HG03108 (cell line): ENCODE data around the gene ZFP36L1.

Experiments used
- ATAC-seq: cut with Tn5 transposase; IDR thresholded peaks from one replicate; pipeline ENCODE4 v1.9.1; 2021; ENCODE audit warnings: moderate library complexity; ENCODE audit not compliant: unreplicated experiment

Gene ZFP36L1

GRCh38 chr14:68785534-68786490 lies 7.1 kb downstream of the ZFP36L1 start:
- ATAC-seq, result no peak

DNA sequence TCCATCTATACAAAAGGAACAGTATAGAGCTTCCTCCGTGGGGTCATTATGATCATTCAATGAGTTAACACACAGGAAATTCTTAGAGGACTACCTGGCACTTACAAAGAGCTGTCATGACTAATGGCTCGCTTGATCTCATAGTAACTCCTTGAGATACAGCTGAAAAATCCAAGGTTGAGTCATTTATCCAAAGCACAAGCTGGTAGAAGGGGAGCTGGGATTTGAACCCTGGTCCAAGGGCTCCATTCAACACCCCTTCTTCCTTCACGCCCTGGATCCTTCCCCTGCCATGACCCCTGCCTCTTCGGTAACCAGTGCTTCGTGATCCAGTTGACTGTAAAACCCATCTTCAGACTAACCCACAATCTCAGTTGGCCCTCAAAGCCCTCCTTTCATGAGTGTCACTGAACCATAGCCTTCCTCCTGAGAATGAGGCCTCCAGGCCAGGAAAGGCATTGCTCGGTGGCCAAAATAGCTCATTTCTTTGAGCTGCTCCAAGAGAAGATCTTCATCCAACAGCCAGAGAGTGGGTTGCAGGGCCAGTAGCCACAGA lies 7.8 kb downstream of the ZFP36L1 start:
- ATAC-seq, result no peak

DNA sequence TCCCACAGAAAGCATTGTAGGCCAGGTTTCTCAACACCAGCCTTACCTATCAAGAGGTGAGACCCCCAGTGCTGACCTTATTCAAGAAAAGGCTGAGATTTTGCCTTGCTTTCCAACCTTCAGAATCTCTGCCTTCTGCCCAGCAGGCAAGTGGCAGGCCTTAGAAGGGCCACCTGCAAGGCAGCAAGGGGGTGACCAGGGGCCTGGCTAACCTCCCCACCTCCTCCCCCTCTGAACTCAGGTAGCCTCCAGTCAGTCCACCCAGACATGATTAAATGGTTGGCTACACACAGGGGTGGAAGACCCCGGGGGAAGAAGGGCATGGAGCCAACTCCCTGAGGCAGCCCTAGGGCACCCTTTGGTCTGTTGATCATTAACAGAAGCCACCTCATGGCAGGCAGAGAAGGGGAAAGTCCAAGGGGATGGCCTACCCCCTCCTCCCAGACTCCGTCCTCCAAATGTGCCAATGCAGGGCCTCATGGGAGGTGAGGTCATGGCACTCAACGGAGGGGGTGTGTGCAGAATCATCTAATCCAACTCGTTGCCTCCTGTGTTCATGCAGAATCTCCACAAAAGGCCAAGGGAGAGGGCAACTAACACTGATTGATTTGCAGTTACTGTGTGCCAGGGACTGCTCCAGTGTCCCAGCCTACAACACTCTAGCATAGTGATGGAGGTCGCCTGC lies 8.5 kb downstream of the ZFP36L1 start:
- ATAC-seq, result no peak

- no peak for ATAC-seq
Measured at GRCh38 chr14:68783408-68784225, 9.2 kb downstream of the ZFP36L1 start.

GRCh38 chr14:68782091-68782981 lies 10.5 kb downstream of the ZFP36L1 start:
- ATAC-seq, result no peak

- no peak for ATAC-seq
Measured at GRCh38 chr14:68781161-68782021, 11.5 kb downstream of the ZFP36L1 start.

DNA sequence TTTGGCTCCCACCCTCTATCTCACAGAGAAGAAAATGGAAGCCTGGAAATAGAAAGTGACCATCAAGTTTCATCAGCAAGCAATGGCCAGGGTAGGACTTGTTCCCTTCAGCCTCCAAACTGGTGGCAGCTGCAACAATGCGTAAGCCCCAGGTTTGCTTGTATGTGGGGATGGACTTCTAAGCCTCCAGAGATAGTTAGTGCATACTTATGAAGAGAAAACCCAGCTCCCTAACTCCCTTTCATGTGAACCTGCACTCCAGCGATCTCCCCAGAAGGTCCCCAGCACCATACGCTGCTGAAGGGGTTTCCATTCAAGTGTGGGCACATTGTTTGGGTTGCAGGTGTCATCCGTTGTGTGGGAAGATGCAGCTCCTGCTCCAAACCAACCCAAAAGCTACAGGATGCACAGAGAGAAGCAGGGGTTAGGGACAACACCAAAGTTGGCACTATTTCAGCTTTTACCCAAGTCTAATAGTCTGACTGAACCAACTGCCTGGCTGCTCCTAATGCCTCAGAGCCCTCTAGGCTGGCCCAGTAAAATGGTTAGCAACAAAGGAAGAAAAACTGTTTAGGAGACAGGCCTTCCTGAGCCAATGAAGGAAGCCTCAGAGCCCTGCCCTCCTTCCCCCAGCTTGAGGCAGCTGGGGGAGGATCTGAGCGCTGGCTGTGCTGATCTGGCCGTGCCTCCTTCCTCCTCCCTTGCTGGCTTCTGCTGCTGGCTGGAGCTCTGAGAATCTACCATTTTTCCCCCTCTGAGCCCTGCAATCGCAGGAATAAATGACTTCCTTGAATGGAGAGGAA lies 12.3 kb downstream of the ZFP36L1 start:
- ATAC-seq, result no peak

- ATAC-seq, result no peak
Measured at GRCh38 chr14:68779761-68780323, 13.0 kb downstream of the ZFP36L1 start.

DNA sequence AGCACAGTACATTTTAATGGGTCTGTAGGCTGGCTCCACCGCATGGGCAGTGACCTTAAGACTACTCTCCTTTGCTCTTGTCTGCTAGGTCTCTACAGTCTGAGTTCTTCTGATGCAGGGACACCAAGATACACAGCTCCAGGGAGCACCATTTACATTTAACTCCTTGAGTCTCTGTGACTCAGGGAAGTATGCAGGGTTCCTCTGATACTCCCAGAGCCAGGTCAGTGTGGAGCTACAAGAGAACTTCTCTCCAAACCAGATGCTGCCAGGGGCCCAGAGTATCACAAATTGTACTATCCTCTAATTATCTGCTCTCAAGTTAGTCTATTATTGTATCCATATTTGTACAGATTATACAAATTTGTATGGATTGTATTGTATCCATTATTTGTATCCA lies 15.2 kb downstream of the ZFP36L1 start:
- no peak for ATAC-seq

- ATAC-seq, result no peak
Measured at GRCh38 chr14:68775614-68776126, 17.2 kb downstream of the ZFP36L1 start.

DNA sequence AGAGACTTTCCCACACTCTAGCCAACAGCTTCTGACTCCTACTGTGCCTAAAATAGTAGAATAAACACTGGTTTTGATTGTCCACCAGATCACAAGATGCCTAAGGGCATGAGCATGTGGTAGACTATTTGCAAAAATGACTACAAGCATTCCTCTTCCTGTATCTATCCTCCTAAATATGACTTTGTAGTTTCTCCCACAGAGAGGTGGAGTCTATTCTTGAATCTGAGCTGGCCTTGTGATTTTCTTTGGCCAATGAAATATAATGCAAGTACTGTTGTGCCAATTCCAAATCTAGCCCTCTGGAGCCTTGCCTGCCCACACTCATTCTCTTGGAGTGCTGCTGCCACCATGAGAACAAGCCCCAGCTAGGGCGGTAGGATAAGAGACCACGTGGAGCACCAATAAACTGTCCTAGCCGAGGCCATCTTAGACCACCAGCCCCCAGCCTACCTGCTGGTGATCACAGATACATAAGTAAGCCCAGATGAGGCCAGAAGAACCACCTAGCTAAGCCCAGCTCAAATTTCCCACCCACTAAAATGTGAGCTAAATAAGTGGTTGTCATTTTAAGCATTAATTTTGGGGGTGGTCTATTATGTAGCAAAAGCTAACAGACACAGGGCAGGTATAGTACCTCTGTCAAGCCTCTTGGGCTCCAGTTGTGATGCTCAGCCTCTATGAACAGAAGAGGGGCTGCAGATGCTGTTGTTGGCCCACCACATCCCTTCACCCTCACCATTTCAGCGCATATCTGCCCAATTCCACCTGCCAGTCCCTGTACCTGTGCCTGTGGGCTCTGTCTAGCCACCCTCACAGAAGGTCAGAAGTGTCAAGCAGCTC lies 17.9 kb downstream of the ZFP36L1 start:
- no peak for ATAC-seq

- no peak for ATAC-seq
Measured at GRCh38 chr14:68772761-68773381, 20.0 kb downstream of the ZFP36L1 start.

DNA sequence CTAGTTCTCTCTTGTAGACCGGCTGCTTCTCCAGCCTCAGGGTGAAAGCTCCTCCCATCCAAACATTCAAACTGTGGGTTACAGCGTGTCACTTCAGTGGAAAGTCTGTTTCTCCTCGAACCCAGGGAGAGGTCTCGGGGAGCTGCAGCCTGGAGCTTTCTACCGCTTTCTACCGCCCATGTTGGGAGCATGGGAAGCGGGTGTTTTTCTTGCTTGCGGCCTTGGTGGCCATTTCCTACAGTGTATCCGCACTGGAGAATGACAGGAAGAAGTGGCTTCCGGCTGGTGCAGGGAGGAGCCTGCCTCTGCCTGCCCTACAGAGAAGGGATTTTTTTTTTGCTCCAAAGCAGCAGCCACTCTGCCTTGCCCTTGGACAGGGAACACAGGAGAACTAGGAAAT lies 21.2 kb downstream of the ZFP36L1 start:
- no peak for ATAC-seq

DNA sequence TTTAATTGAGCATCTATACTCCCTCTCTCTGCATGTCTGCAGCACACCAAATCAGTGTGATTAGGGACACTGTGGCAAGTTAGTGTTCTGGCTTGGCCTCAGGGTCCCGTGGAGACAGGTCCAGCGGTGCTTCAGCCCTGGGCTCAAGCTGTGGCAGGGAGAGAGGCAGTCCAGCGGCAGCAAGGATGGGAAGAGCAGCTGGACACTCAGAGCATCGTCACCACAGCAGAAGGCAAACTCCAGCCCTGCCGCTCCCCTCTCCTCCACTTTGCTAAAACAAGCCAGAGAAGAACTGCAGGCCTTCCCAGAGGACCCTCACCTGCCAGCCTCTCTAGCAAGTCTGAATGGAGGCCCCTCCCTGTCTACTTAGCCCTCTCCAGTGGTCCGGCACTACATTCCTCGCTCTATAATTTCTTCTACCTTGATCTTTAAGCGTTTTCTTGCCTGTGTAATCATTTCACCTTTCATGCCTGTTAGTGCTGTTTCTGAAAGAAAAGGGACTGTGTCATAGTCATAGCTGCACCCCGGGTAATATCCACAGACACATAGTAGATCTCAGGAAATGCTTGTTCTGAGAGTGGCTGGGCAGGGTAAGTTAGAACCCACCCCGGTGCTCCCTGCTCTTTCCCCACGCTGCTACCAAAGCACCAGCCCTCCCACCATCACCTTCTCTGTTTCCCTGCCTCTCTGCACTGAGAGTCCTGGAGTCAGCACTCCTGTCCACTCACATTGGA lies 22.1 kb downstream of the ZFP36L1 start:
- no peak for ATAC-seq

- no peak for ATAC-seq
Measured at GRCh38 chr14:68770051-68770450, 22.8 kb downstream of the ZFP36L1 start.

- ATAC-seq, result no peak
Measured at GRCh38 chr14:68768316-68768715, 24.6 kb downstream of the ZFP36L1 start.
